Brain microvascular endothelial cell (primary cell): Measurements from ENCODE around the gene LRRC2.
"Not testable (repeated sequence)": the region's sequence is repeated elsewhere in the genome, so short reads cannot be mapped to it uniquely, and the experiment has no call there.

Experiments used
- DNase-seq: peaks from one replicate; pipeline ENCODE4 v3.0.0-alpha.2; 2020
- H3K27ac ChIP-seq: fragments of 250-450 bp; sonication (Bioruptor Pico); 2 replicates; pipeline ENCODE4 v1.5.1; 2020; ENCODE audit warnings: mild to moderate bottlenecking, moderate library complexity
- H3K27me3 ChIP-seq: fragments of 250-450 bp; sonication (Bioruptor Pico); replicated peaks from 2 replicates; pipeline ENCODE4 v1.5.1; 2020; ENCODE audit warnings: mild to moderate bottlenecking
- H3K36me3 ChIP-seq: fragments of 250-450 bp; sonication (Bioruptor Pico); replicated peaks from 2 replicates; pipeline ENCODE4 v1.5.1; 2020; ENCODE audit warnings: mild to moderate bottlenecking
- H3K4me3 ChIP-seq: 2 replicates; pipeline ENCODE4 v1.5.1; 2011; ENCODE audit warnings: low read depth, mild to moderate bottlenecking, control low read depth, low read length, moderate library complexity
- CTCF ChIP-seq: IDR thresholded peaks from 2 replicates; pipeline ENCODE4 v1.5.1; 2011; ENCODE audit warnings: low read depth, mild to moderate bottlenecking, moderate library complexity, low read length, control low read depth, inconsistent platforms; ENCODE audit errors: missing control alignments
- in situ Hi-C: cut with HindIII; loops from 2 replicates; pipeline ENCODE4 v1.10.0; 2017; ENCODE audit warnings: low sequenced_read_pairs, low pct_ligation_motif_present

The LRRC2 gene

GRCh38 chr3:46599590-46599989, 33.5 kb upstream of the LRRC2 start:
- H3K36me3 ChIP-seq: no peaks in the 10 kb centered on the region
- in situ Hi-C loops: no loop called here
- no peak for TF ChIP-seq CTCF
- no peaks in the 10 kb centered on the region for H3K27me3 ChIP-seq
- H3K4me3 ChIP-seq: no peak overlapping the region
- H3K27ac ChIP-seq: no peak overlapping the region
- DNase-seq: no peak

GRCh38 chr3:46595819-46596314, 29.8 kb upstream of the LRRC2 start:
- TF ChIP-seq CTCF: no peak
- H3K27me3 ChIP-seq: no peaks in the 10 kb centered on the region
- in situ Hi-C loops: no loop called here
- H3K27ac ChIP-seq: no peak overlapping the region
- H3K36me3 ChIP-seq: no peaks in the 10 kb centered on the region
- no peak for DNase-seq
- H3K4me3 ChIP-seq: no peak overlapping the region

- Histone ChIP-seq H3K36me3 (no peaks in the 10 kb centered on the region), H3K27me3 (no peaks in the 10 kb centered on the region), H3K4me3 (no peak overlapping the region), H3K27ac (no peak overlapping the region)
- no peak for DNase-seq
- no peak for TF ChIP-seq CTCF
- in situ Hi-C loops: no loop called here
These were observed 28.6 kb upstream of the LRRC2 start for GRCh38 chr3:46594723-46595122.

DNA sequence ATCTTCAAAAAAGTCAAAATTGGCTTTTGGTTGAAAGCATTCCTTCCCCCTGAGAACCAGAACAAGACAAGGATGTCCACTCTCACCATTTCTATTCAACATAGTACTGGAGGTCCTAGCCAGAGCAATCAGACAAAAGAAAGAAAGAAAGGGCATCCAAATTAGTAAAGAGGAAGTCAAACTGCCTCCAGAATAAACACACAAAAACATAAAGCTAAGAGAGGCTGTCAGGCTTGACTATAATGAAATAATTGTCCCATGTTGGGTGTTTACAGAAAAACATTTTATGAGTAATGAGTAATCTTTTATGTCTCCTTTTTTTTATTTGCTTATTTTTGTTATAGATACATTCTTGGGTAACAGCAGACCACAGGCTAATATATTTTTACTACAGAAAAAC, 27.9 kb upstream of the LRRC2 start:
- in situ Hi-C loops: no loop called here
- no peak overlapping the region for H3K27ac ChIP-seq
- no peaks in the 10 kb centered on the region for H3K36me3 ChIP-seq
- no peak for TF ChIP-seq CTCF
- no peak for DNase-seq
- H3K4me3 ChIP-seq: no peak overlapping the region
- H3K27me3 ChIP-seq: no peaks in the 10 kb centered on the region

DNA sequence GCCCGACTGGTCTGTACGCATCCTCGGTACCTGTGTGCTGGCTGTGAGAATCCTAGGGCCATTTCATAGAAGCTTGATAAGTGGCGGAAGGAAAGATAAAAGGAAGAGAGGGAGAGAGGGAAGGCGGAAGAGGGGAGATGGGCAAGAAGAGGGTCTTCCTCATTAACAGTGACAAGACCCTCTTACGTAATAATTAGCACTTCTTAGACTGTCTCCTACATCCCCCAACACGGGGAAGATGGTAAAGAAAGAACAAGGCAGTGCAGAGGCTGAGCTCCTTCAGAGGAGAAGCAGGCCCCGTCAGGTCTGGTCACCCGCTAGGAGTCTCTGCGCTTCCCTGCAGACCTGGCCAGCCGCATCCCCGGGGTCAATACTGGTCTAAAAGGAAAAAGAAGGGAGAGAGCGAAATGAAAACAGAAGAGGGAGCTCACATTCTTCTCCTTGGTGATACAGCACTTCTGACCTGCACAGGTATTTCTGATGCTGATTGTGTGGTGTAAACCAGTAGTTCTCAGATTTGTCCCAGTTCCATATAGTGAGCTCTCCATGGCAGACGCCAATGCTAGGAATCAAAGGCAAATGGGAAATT, 27.3 kb upstream of the LRRC2 start:
- Histone ChIP-seq H3K36me3 (no peaks in the 10 kb centered on the region), H3K4me3 (no peak overlapping the region), H3K27me3 (no peaks in the 10 kb centered on the region), H3K27ac (no peak overlapping the region)
- in situ Hi-C loops: no loop called here
- no peak for TF ChIP-seq CTCF
- DNase-seq: no peak

DNA sequence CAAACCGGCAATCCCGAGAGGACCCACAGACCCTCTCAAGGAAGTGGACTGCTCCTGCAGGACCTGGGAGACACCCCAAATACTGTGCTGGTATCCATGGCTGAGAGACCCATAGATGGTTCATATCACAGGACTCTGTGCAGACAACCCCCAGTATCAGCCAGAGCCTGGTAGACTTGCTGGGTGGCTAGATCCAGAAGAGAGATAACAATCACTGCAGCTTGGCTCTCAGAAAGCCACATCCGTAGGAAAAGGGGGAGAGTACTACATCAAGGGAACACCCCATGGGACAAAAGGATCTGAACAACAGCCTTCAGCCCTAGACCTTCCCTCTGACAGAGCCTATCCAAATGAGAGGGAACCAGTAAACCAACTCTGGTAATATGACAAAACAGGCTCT, 21.2 kb upstream of the LRRC2 start:
- DNase-seq, H3K4me3 ChIP-seq, H3K27ac ChIP-seq, in situ Hi-C loops, H3K36me3 ChIP-seq, H3K27me3 ChIP-seq: not testable (repeated sequence)
